Measurements from ENCODE around the gene SMIM20. TPM values are rescaled to one million over a fixed set of nuclear protein-coding genes. Genes with fewer than 3 reads are reported as not detected.

Gene SMIM20
- total RNA-seq, 1 experiment from 2014 or later = 97.2 TPM

GRCh38 chr4:25926462-25926861 lies 12.4 kb downstream of the SMIM20 start:
- DNase-seq (ENCODE audit: low spot score) = no peak

GRCh38 chr4:25927361-25928195 lies 13.6 kb downstream of the SMIM20 start:
- DNase-seq (ENCODE audit: low spot score) = no peak

GRCh38 chr4:25928379-25929297 lies 14.6 kb downstream of the SMIM20 start:
- no peak for DNase-seq (ENCODE audit: low spot score)

- no peak for DNase-seq (ENCODE audit: low spot score)
Measured at GRCh38 chr4:25929298-25929686, 15.3 kb downstream of the SMIM20 start.

- DNase-seq (ENCODE audit: low spot score) = no peak
Measured at GRCh38 chr4:25930731-25931354, 16.8 kb downstream of the SMIM20 start.

GRCh38 chr4:25936696-25937095 lies 22.7 kb downstream of the SMIM20 start:
- no peak for DNase-seq (ENCODE audit: low spot score)

GRCh38 chr4:25937801-25938200 lies 23.8 kb downstream of the SMIM20 start:
- peak; percentile 66 for DNase-seq (ENCODE audit: low spot score)

- no peak for DNase-seq (ENCODE audit: low spot score)
Measured at GRCh38 chr4:25938366-25938765, 24.3 kb downstream of the SMIM20 start.

- no peak for DNase-seq (ENCODE audit: low spot score)
Measured at GRCh38 chr4:25938787-25939186, 24.8 kb downstream of the SMIM20 start.

GRCh38 chr4:25939330-25939729 lies 25.3 kb downstream of the SMIM20 start:
- no peak for DNase-seq (ENCODE audit: low spot score)

- no peak for DNase-seq (ENCODE audit: low spot score)
Measured at GRCh38 chr4:25941457-25942221, 27.6 kb downstream of the SMIM20 start.

GRCh38 chr4:25943312-25943711 lies 29.3 kb downstream of the SMIM20 start:
- no peak for DNase-seq (ENCODE audit: low spot score)

GRCh38 chr4:25943805-25944204 lies 29.8 kb downstream of the SMIM20 start:
- no peak for DNase-seq (ENCODE audit: low spot score)

GRCh38 chr4:25948051-25948450 lies 34.0 kb downstream of the SMIM20 start:
- no peak for DNase-seq (ENCODE audit: low spot score)

- no peak for DNase-seq (ENCODE audit: low spot score)
Measured at GRCh38 chr4:25949173-25949748, 35.2 kb downstream of the SMIM20 start.

- DNase-seq (ENCODE audit: low spot score) = no peak
Measured at GRCh38 chr4:25949994-25950393, 36.0 kb downstream of the SMIM20 start.

GRCh38 chr4:25950461-25951389 lies 36.7 kb downstream of the SMIM20 start:
- no peak for DNase-seq (ENCODE audit: low spot score)

GRCh38 chr4:25951390-25951952 lies 37.5 kb downstream of the SMIM20 start:
- DNase-seq (ENCODE audit: low spot score) = no peak

GRCh38 chr4:25953740-25954139 lies 39.7 kb downstream of the SMIM20 start:
- DNase-seq (ENCODE audit: low spot score) = no peak

All from H4 (cell line).